Measurements from ENCODE around the gene VPS35L. TPM values are rescaled to one million over a fixed set of nuclear protein-coding genes. Genes with fewer than 3 reads are reported as not detected.
A peak's percentile ranks its signal among the peaks of the same experiment; 100 is the strongest.

VPS35L gene
- total and polyA plus RNA-seq, 2 of the 13 experiments (the other 11 are each of a cell fraction or from before 2014, with no cell fraction given) = 1.4 to 1.6 TPM

GRCh38 chr16:19521471-19522396 is 33.8 kb upstream of the VPS35L start, which contains the start of gene GDE1 (continued):
- peak; percentile 91 for TF ChIP-seq NR1H2 (CRISPR knock-in tag; IDR thresholded peaks at IDR 0.05; ENCODE audit: borderline replicate concordance, low read depth)
- no peak; the same call in 1 of the 2 replicates for TF ChIP-seq ZNF746 (CRISPR knock-in tag; IDR thresholded peaks at IDR 0.05)
- no peak for TF ChIP-seq BRF2 (CRISPR knock-in tag; IDR thresholded peaks at IDR 0.05)
- TF ChIP-seq SKI (IDR thresholded peaks at IDR 0.05; ENCODE audit: partially characterized antibody) = peak; percentile 61
- TF ChIP-seq MXD1 (CRISPR knock-in tag; IDR thresholded peaks at IDR 0.05) = peak; percentile 83
- no peak for TF ChIP-seq SRSF1 (optimal IDR thresholded peaks at IDR 0.05; ENCODE audit: low read depth, low read length)
- peak; percentile 90 for TF ChIP-seq SALL1 (CRISPR knock-in tag; IDR thresholded peaks at IDR 0.05)
- TF ChIP-seq MTF2 (CRISPR knock-in tag; IDR thresholded peaks at IDR 0.05; ENCODE audit: borderline replicate concordance) = no peak
- TF ChIP-seq BCL3 (CRISPR knock-in tag; IDR thresholded peaks at IDR 0.05) = peak; percentile 98; the same call in 1 of the 2 replicates
- TF ChIP-seq SSRP1 (CRISPR knock-in tag; IDR thresholded peaks at IDR 0.05) = no peak; the same call in 1 of the 2 replicates
- no peak for TF ChIP-seq ZBTB1 (CRISPR knock-in tag; IDR thresholded peaks at IDR 0.05; ENCODE audit: borderline replicate concordance)
- TF ChIP-seq AKNA (CRISPR knock-in tag; IDR thresholded peaks at IDR 0.05; ENCODE audit: borderline replicate concordance) = no peak
- peak; percentile 89 for TF ChIP-seq MTERF4 (CRISPR knock-in tag; IDR thresholded peaks at IDR 0.05)
- no peak for TF ChIP-seq ZNF530 (CRISPR knock-in tag; IDR thresholded peaks at IDR 0.05; ENCODE audit: low read depth)
- peak; percentile 36; the same call in 1 of the 2 replicates for TF ChIP-seq BCL6 (CRISPR knock-in tag; IDR thresholded peaks at IDR 0.05)
- TF ChIP-seq HOMEZ (CRISPR knock-in tag; IDR thresholded peaks at IDR 0.05; ENCODE audit: low read depth) = no peak; the same call in 1 of the 2 replicates
- TF ChIP-seq ZNF850 (CRISPR knock-in tag; conservative IDR thresholded peaks at IDR 0.05) = peak; percentile 92

Measured in HepG2 (cell line).